Activated CD4-positive, alpha-beta T cell treated with anti-CD3 and anti-CD28 coated beads for 36 hours (primary cell): ENCODE results near the gene PARL. TPM values are rescaled to one million over a fixed set of nuclear protein-coding genes. Genes with fewer than 3 reads are reported as not detected.
"Not testable (repeated sequence)": the region's sequence is repeated elsewhere in the genome, so short reads cannot be mapped to it uniquely, and the experiment has no call there.

ENCODE experiments used
- ATAC-seq: fragments of 200-7000 bp; cut with Tn5 transposase; one replicate; pipeline ENCODE4 v1.10.0; 2021; ENCODE audit warnings: mild to moderate bottlenecking, moderate library complexity
- CTCF ChIA-PET: fragments of 350-600 bp; sonication (Branson Sonifier 250); formaldehyde crosslinking; loops from one replicate; lab custom pipeline; 2021; ENCODE audit warnings: antibody characterized with exemption; lab: Charles Lee
- POLR2A ChIA-PET: fragments of 350-600 bp; sonication (Branson Sonifier 250); formaldehyde crosslinking; loops from one replicate; lab custom pipeline; 2021; ENCODE audit warnings: antibody characterized with exemption, inconsistent platforms; lab: Charles Lee
- DNase-seq: peaks from one replicate; pipeline ENCODE4 v3.0.0-alpha.2; 2020
- H3K27ac Mint-ChIP-seq: one replicate; pipeline ENCODE4 v1.8.0; 2021; ENCODE audit warnings: mixed read lengths
- H3K27me3 Mint-ChIP-seq: one replicate; pipeline ENCODE4 v1.8.0; 2021; ENCODE audit warnings: mixed read lengths
- H3K36me3 Mint-ChIP-seq: one replicate; pipeline ENCODE4 v1.8.0; 2021; ENCODE audit warnings: low read depth, mixed read lengths
- H3K4me1 Mint-ChIP-seq: one replicate; pipeline ENCODE4 v1.8.0; 2021; ENCODE audit warnings: mixed read lengths
- H3K4me3 Mint-ChIP-seq: one replicate; pipeline ENCODE4 v1.8.0; 2021; ENCODE audit warnings: mild to moderate bottlenecking, moderate library complexity, mixed read lengths
- H3K9me3 Mint-ChIP-seq: one replicate; pipeline ENCODE4 v1.8.0; 2021; ENCODE audit warnings: low read depth, mixed read lengths
- intact Hi-C, 2 experiments: fragments of 100-400 bp; cut with DNase I in 1 of 2; cut with micrococcal nuclease in 1 of 2; formaldehyde crosslinking; loops; one replicate each; pipeline versions ENCODE4 v1.14.2 to v1.15.1; 2022 to 2024; cut with DNase I, micrococcal nuclease
- total RNA-seq, 2 experiments: library from RNA; stranded (reverse); gene quantifications; one replicate each; pipeline ENCODE4 v1.2.3, GENCODE V29; 2021

Gene PARL
- total RNA-seq, 2 experiments from 2014 or later, result 55.9 to 91.9 TPM

GRCh38 chr3:183807209-183807728 lies 77.4 kb downstream of the PARL start:
- H3K9me3 Mint-ChIP-seq, result no peaks in the 10 kb centered on the region
- H3K27ac Mint-ChIP-seq, result no peak overlapping the region
- ChIA-PET CTCF (interaction anchor here (1.4 kb wide), 1 partner anchor 78 kb away, joined by 3 read pairs; no protein-coding TSS in a partner anchor), POLR2A (no interaction called here)
- DNase-seq (no peak), ATAC-seq (no peak)
- peaks cover 49% of the 10 kb centered on the region for H3K36me3 Mint-ChIP-seq
- no peaks in the 10 kb centered on the region for H3K4me1 Mint-ChIP-seq
- H3K4me3 Mint-ChIP-seq, result no peak overlapping the region
- no peaks in the 10 kb centered on the region for H3K27me3 Mint-ChIP-seq
- intact Hi-C loops, result no loop called here

DNA sequence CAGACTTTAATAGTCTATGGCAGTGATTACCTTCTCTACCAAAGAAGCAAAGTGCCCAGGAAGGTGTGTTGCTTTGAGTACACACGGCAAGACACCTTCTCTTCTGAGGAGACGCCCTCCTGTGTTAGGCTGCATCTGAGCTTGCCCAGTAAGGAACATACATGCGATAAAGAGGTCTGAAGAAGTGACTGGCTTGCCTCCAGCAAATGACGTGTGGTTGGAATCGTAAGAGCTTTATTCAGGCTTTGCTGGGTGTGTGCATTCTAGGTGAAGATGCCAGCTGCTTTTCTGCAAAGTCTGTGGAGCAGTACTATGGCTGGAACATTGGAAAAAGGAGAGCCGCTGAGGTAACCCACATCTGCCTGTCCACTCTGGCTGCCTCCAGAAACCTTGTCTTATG lies 81.7 kb downstream of the PARL start:
- no peaks in the 10 kb centered on the region for H3K9me3 Mint-ChIP-seq
- no peak overlapping the region for H3K4me3 Mint-ChIP-seq
- H3K27ac Mint-ChIP-seq, result peak overlapping the region; percentile 32
- no peaks in the 10 kb centered on the region for H3K4me1 Mint-ChIP-seq
- DNase-seq (no peak), ATAC-seq (no peak)
- no peaks in the 10 kb centered on the region for H3K27me3 Mint-ChIP-seq
- intact Hi-C loops, result loop anchor here in 1 of 2 experiments (5.0 kb wide), 1 partner anchor 81 kb away; no protein-coding TSS in a partner anchor
- H3K36me3 Mint-ChIP-seq, result peaks cover 52% of the 10 kb centered on the region
- ChIA-PET POLR2A (interaction anchor here (0.6 kb wide), 1 partner anchor 373 kb away, joined by 3 read pairs; no protein-coding TSS in a partner anchor), CTCF (interaction anchor here (0.7 to 1.1 kb wide), 3 partner anchors 14 to 516 kb away, joined by 3 read pairs; no protein-coding TSS in a partner anchor)

GRCh38 chr3:183801601-183802000 lies 83.1 kb downstream of the PARL start:
- Mint-ChIP-seq H3K4me3 (no peak overlapping the region), H3K9me3 (no peaks in the 10 kb centered on the region), H3K27ac (no peak overlapping the region), H3K27me3 (no peaks in the 10 kb centered on the region), H3K36me3 (peaks cover 46% of the 10 kb centered on the region), H3K4me1 (no peaks in the 10 kb centered on the region)
- ChIA-PET CTCF (no interaction called here), POLR2A (no interaction called here)
- ATAC-seq (no peak), DNase-seq (no peak)
- intact Hi-C loops, result loop anchor here in 1 of 2 experiments (5.0 kb wide), 1 partner anchor 79 kb away; no protein-coding TSS in a partner anchor

- DNase-seq (no peak), ATAC-seq (no peak)
- H3K9me3 Mint-ChIP-seq, result no peaks in the 10 kb centered on the region
- H3K4me3 Mint-ChIP-seq, result no peak overlapping the region
- no peaks in the 10 kb centered on the region for H3K4me1 Mint-ChIP-seq
- intact Hi-C loops, result loop anchor here in 1 of 2 experiments (5.0 kb wide), 1 partner anchor 78 kb away; no protein-coding TSS in a partner anchor
- peaks cover 49% of the 10 kb centered on the region for H3K36me3 Mint-ChIP-seq
- no peak overlapping the region for H3K27ac Mint-ChIP-seq
- POLR2A ChIA-PET, result no interaction called here
- CTCF ChIA-PET, result no interaction called here
- H3K27me3 Mint-ChIP-seq, result no peaks in the 10 kb centered on the region
These were observed 84.3 kb downstream of the PARL start for GRCh38 chr3:183800243-183800863.

- POLR2A ChIA-PET, result no interaction called here
These were observed 85.2 kb downstream of the PARL start for GRCh38 chr3:183799461-183799860.

GRCh38 chr3:183797996-183798395 lies 86.7 kb downstream of the PARL start:
- no peak for DNase-seq
- ChIA-PET CTCF (no interaction called here), POLR2A (no interaction called here)
- H3K4me1 Mint-ChIP-seq, result no peaks in the 10 kb centered on the region
- peaks cover 48% of the 10 kb centered on the region for H3K36me3 Mint-ChIP-seq
- H3K9me3 Mint-ChIP-seq, result no peaks in the 10 kb centered on the region
- no peak overlapping the region for H3K27ac Mint-ChIP-seq
- intact Hi-C loops, result no loop called here
- no peak overlapping the region for H3K4me3 Mint-ChIP-seq
- ATAC-seq, result no peak
- no peaks in the 10 kb centered on the region for H3K27me3 Mint-ChIP-seq

More at GRCh38 chr3:183799461-183799860, 85.2 kb downstream of the PARL start:
- peaks cover 47% of the 10 kb centered on the region for H3K36me3 Mint-ChIP-seq
- no peaks in the 10 kb centered on the region for H3K27me3 Mint-ChIP-seq
- no peak for ATAC-seq
- no peak for DNase-seq
- CTCF ChIA-PET, result no interaction called here
- H3K27ac Mint-ChIP-seq, result peak overlapping the region; percentile 9
- no peak overlapping the region for H3K4me3 Mint-ChIP-seq
- no peaks in the 10 kb centered on the region for H3K4me1 Mint-ChIP-seq
- no peaks in the 10 kb centered on the region for H3K9me3 Mint-ChIP-seq
- intact Hi-C loops, result no loop called here

GRCh38 chr3:183796372-183796771 lies 88.3 kb downstream of the PARL start:
- CTCF ChIA-PET, result interaction anchor here (1.2 kb wide), 1 partner anchor 21 kb away, joined by 3 read pairs; no protein-coding TSS in a partner anchor
- ATAC-seq, result no peak
- POLR2A ChIA-PET, result no interaction called here

GRCh38 chr3:183794452-183794851 lies 90.2 kb downstream of the PARL start:
- no peak overlapping the region for H3K27ac Mint-ChIP-seq
- intact Hi-C loops, result no loop called here
- no peaks in the 10 kb centered on the region for H3K9me3 Mint-ChIP-seq
- no peak overlapping the region for H3K4me3 Mint-ChIP-seq
- H3K36me3 Mint-ChIP-seq, result peaks cover 51% of the 10 kb centered on the region
- H3K27me3 Mint-ChIP-seq, result no peaks in the 10 kb centered on the region
- ChIA-PET POLR2A (no interaction called here), CTCF (interaction anchor here (0.6 to 0.9 kb wide), 3 partner anchors 99 to 324 kb away, joined by 3 to 4 read pairs (median 3); no protein-coding TSS in a partner anchor)
- ATAC-seq (no peak), DNase-seq (no peak)
- H3K4me1 Mint-ChIP-seq, result no peaks in the 10 kb centered on the region

More at GRCh38 chr3:183796372-183796771, 88.3 kb downstream of the PARL start:
- H3K9me3 Mint-ChIP-seq, result no peaks in the 10 kb centered on the region
- H3K4me3 Mint-ChIP-seq, result no peak overlapping the region
- H3K4me1 Mint-ChIP-seq, result no peaks in the 10 kb centered on the region
- intact Hi-C loops, result no loop called here
- no peaks in the 10 kb centered on the region for H3K27me3 Mint-ChIP-seq
- no peak overlapping the region for H3K27ac Mint-ChIP-seq
- no peak for DNase-seq
- peaks cover 53% of the 10 kb centered on the region for H3K36me3 Mint-ChIP-seq

GRCh38 chr3:183792976-183793375 lies 91.7 kb downstream of the PARL start:
- DNase-seq (no peak), ATAC-seq (no peak)
- no peaks in the 10 kb centered on the region for H3K4me1 Mint-ChIP-seq
- no peaks in the 10 kb centered on the region for H3K27me3 Mint-ChIP-seq
- no peaks in the 10 kb centered on the region for H3K9me3 Mint-ChIP-seq
- H3K27ac Mint-ChIP-seq, result no peak overlapping the region
- H3K4me3 Mint-ChIP-seq, result no peak overlapping the region
- POLR2A ChIA-PET, result no interaction called here
- intact Hi-C loops, result no loop called here
- peaks cover 51% of the 10 kb centered on the region for H3K36me3 Mint-ChIP-seq
- CTCF ChIA-PET, result no interaction called here

DNA sequence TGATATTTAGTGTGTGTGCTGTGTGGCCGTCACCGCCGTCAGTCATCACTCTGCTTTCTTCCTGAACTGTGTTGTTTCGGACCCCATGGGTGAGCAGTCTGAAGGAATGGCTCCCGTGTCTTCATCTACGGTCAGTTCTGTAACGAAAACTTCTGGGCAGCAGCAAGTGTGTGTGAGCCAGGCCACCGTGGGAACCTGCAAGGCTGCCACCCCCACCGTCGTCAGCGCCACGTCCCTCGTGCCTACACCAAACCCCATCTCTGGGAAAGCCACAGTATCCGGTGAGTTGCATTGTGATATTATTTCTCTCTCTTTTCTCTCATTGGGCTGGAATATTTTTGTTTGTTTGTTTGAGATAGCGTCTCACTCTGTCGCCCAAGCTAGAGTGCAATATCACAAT lies 94.0 kb downstream of the PARL start:
- DNase-seq (no peak), ATAC-seq (no peak)
- ChIA-PET CTCF (interaction anchor here (0.6 to 1.2 kb wide), 2 partner anchors 15 to 321 kb away, joined by 3 to 5 read pairs; no protein-coding TSS in a partner anchor), POLR2A (no interaction called here)
- Mint-ChIP-seq H3K27me3 (no peaks in the 10 kb centered on the region), H3K36me3 (peaks cover 51% of the 10 kb centered on the region), H3K4me1 (no peaks in the 10 kb centered on the region), H3K9me3 (no peaks in the 10 kb centered on the region), H3K4me3 (no peak overlapping the region), H3K27ac (no peak overlapping the region)
- intact Hi-C loops, result no loop called here

GRCh38 chr3:183789826-183790225 lies 94.9 kb downstream of the PARL start:
- no peak for ATAC-seq
- POLR2A ChIA-PET, result no interaction called here
- H3K36me3 Mint-ChIP-seq, result peaks cover 55% of the 10 kb centered on the region
- no peak overlapping the region for H3K27ac Mint-ChIP-seq
- CTCF ChIA-PET, result interaction anchor here (0.5 kb wide), 1 partner anchor 276 kb away, joined by 3 read pairs; no protein-coding TSS in a partner anchor
- H3K4me3 Mint-ChIP-seq, result no peak overlapping the region
- no peaks in the 10 kb centered on the region for H3K4me1 Mint-ChIP-seq
- DNase-seq, result no peak
- intact Hi-C loops, result no loop called here
- no peaks in the 10 kb centered on the region for H3K27me3 Mint-ChIP-seq
- no peaks in the 10 kb centered on the region for H3K9me3 Mint-ChIP-seq

DNA sequence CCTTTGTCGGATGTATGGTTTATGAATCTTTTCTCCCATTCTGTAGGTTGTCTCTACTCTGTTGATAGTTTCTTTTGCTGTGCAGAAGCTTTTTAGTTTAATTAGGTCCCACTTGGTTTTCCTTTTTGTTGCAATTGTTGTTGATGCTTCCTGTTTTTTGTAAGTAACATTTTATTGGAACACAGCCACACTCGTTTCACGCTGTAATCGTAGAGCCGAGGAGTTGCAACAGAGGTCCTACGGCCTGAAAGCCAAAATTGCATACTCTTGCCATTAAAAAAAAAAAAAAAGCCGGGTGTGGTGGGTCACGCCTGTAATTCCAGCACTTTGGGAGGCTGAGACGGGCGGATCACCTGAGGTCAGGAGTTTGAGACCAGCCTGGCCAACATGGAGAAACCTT lies 100.2 kb downstream of the PARL start:
- ATAC-seq, H3K9me3 Mint-ChIP-seq, CTCF ChIA-PET, H3K4me3 Mint-ChIP-seq, H3K27me3 Mint-ChIP-seq, H3K27ac Mint-ChIP-seq, POLR2A ChIA-PET, DNase-seq, H3K4me1 Mint-ChIP-seq: not testable (repeated sequence)
- intact Hi-C loops, result loop anchor here in 1 of 2 experiments (5.0 kb wide), 1 partner anchor 72 kb away; no protein-coding TSS in a partner anchor
- H3K36me3 Mint-ChIP-seq, result peaks cover 64% of the 10 kb centered on the region
